Caco-2 (cell line): ENCODE measurements around the gene FBXO10. TPM values are rescaled to one million over a fixed set of nuclear protein-coding genes. Genes with fewer than 3 reads are reported as not detected.
A peak's percentile ranks its signal among the peaks of the same experiment; 100 is the strongest.
"Not testable (repeated sequence)": the region's sequence is repeated elsewhere in the genome, so short reads cannot be mapped to it uniquely, and the experiment has no call there.

Source experiments
- BruUV-seq: library from RNA; stranded (reverse); fragments of 400-500 nt; replicated peaks from 2 replicates; lab custom pipeline; 2021; lab: Mats Ljungman, UMichigan
- CTCF ChIA-PET: fragments of 300-600 bp; sonication (Branson Sonifier 250); formaldehyde crosslinking; loops from one replicate; lab custom pipeline; 2022; ENCODE audit warnings: antibody characterized with exemption; lab: Charles Lee
- POLR2A ChIA-PET: fragments of 300-600 bp; sonication (Branson Sonifier 250); formaldehyde crosslinking; loops from one replicate; lab custom pipeline; 2022; ENCODE audit warnings: antibody characterized with exemption; lab: Charles Lee
- DNase-seq, 2 experiments: peaks; one replicate each; pipeline versions ENCODE4 v3.0.0 to v3.0.0-alpha.2; 2020 to 2022
- H3K27me3 ChIP-seq: replicated peaks from 2 replicates; pipeline ENCODE4 v1.6.0; 2011; ENCODE audit warnings: low read length; ENCODE audit not compliant: control insufficient read depth, insufficient read depth
- H3K36me3 ChIP-seq: 2 replicates; pipeline ENCODE4 v1.5.1; 2011; ENCODE audit warnings: low read length; ENCODE audit not compliant: control insufficient read depth, insufficient read depth
- H3K4me1 ChIP-seq: fragments of 250-450 bp; sonication (Bioruptor Pico); 2 replicates; pipeline ENCODE4 v1.5.1; 2020; ENCODE audit warnings: mild to moderate bottlenecking
- H3K4me3 ChIP-seq: 2 replicates; pipeline ENCODE4 v1.5.1; 2011; ENCODE audit warnings: low read depth, mild to moderate bottlenecking, control low read depth, low read length
- H3K9me3 ChIP-seq: fragments of 250-450 bp; sonication (Bioruptor Pico); 2 replicates; pipeline ENCODE4 v1.5.1; 2020; ENCODE audit warnings: mild to moderate bottlenecking, moderate library complexity
- H3K27ac Mint-ChIP-seq: one replicate; pipeline ENCODE4 v1.8.0; 2022; ENCODE audit warnings: mixed read lengths; ENCODE audit not compliant: unreplicated experiment
- H3K27me3 Mint-ChIP-seq: one replicate; pipeline ENCODE4 v1.8.0; 2022; ENCODE audit warnings: mixed read lengths; ENCODE audit not compliant: insufficient read depth, unreplicated experiment
- H3K36me3 Mint-ChIP-seq: one replicate; pipeline ENCODE4 v1.8.0; 2022; ENCODE audit warnings: mild to moderate bottlenecking, mixed read lengths; ENCODE audit not compliant: insufficient read depth, unreplicated experiment
- H3K4me1 Mint-ChIP-seq: one replicate; pipeline ENCODE4 v1.8.0; 2022; ENCODE audit warnings: low read depth, mixed read lengths; ENCODE audit not compliant: unreplicated experiment
- H3K4me3 Mint-ChIP-seq: one replicate; pipeline ENCODE4 v1.8.0; 2022; ENCODE audit warnings: mild to moderate bottlenecking, moderate library complexity, mixed read lengths; ENCODE audit not compliant: unreplicated experiment
- H3K9me3 Mint-ChIP-seq: one replicate; pipeline ENCODE4 v1.8.0; 2022; ENCODE audit warnings: mixed read lengths; ENCODE audit not compliant: unreplicated experiment
- intact Hi-C: fragments of 100-400 bp; cut with micrococcal nuclease; formaldehyde crosslinking; loops from one replicate; pipeline ENCODE4 v1.10.0; 2022; ENCODE audit not compliant: unreplicated experiment
- total RNA-seq: library from RNA; stranded (reverse); gene quantifications from 2 replicates; pipeline ENCODE4 v1.2.3, GENCODE V29; 2022
- TF ChIP-seq, protein P1 (sequence below), 2 experiments: fragments of 200-600 bp in 1 of 2; IDR thresholded peaks; 1 replicate in 1 of 2; 2 replicates in 1 of 2; pipeline versions ENCODE4 v1.5.1 to v1.8.0; 2011 to 2022; ENCODE audit warnings: antibody characterized with exemption in 1 of 2, control low read depth in 1 of 2, inconsistent platforms in 1 of 2, low read depth in 1 of 2, low read length in 1 of 2, mild to moderate bottlenecking in 1 of 2, moderate library complexity in 1 of 2; ENCODE audit not compliant: insufficient read depth in 1 of 2, severe bottlenecking in 1 of 2, unreplicated experiment in 1 of 2

Gene FBXO10
- total RNA-seq, 1 experiment from 2014 or later = 6.9 TPM

DNA sequence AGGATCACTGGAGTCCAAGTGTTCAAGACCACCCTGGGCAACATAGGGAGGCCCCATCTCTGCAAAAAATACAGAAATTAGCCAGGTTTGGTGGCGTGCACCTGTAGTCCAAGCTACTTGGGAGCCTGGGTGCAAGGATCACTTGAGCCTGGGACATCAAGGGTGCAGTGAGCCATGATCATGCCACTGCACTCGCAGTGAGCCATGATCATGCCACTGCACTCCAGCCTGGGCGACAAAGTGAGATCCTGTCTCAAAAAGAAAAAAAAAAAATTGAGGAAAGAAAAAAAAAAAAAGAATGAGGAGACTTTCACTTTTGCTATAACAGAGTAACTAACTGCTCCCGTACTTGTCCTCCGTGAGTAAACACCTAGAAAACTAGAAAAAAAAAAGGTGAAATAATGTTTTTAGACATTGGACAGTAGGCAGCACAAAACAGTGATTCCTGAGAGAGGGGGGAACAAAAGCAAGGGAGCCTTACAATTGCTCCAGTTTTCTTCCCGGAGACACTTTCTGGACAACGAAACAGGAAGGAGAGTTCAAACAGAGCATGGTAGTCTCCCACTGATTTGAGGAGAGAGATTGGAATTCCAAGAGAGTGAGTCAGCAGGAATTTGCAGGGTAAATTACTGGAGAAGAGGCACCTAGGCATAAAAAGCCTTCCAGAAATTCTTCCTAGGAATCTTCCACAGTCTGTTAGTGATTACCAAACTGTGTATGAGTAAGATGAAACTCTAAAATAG is 104.1 kb downstream of the FBXO10 start:
- intact Hi-C loops = loop anchor here (2.0 kb wide), 1 partner anchor 57 kb away; no protein-coding TSS in a partner anchor
- Histone ChIP-seq H3K4me1 (peaks cover 11% of the 10 kb centered on the region), H3K36me3 (no peaks in the 10 kb centered on the region), H3K9me3 (peaks cover 18% of the 10 kb centered on the region), H3K4me3 (peak overlapping the region; percentile 29), H3K27me3 (no peaks in the 10 kb centered on the region)
- no peaks in the 10 kb centered on the region for H3K27me3 Mint-ChIP-seq
- no peaks in the 10 kb centered on the region for H3K9me3 Mint-ChIP-seq
- POLR2A ChIA-PET = interaction anchor here (1.4 kb wide), 1 partner anchor 13 kb away, joined by 4 read pairs; the partner anchor contains the start of gene POLR1E
- CTCF ChIA-PET = no interaction called here
- H3K4me3 Mint-ChIP-seq = peak overlapping the region; percentile 77
- DNase-seq = peak; percentile 71 to 80
- TF ChIP-seq, protein P1, sequence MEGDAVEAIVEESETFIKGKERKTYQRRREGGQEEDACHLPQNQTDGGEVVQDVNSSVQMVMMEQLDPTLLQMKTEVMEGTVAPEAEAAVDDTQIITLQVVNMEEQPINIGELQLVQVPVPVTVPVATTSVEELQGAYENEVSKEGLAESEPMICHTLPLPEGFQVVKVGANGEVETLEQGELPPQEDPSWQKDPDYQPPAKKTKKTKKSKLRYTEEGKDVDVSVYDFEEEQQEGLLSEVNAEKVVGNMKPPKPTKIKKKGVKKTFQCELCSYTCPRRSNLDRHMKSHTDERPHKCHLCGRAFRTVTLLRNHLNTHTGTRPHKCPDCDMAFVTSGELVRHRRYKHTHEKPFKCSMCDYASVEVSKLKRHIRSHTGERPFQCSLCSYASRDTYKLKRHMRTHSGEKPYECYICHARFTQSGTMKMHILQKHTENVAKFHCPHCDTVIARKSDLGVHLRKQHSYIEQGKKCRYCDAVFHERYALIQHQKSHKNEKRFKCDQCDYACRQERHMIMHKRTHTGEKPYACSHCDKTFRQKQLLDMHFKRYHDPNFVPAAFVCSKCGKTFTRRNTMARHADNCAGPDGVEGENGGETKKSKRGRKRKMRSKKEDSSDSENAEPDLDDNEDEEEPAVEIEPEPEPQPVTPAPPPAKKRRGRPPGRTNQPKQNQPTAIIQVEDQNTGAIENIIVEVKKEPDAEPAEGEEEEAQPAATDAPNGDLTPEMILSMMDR (IDR thresholded peaks at IDR 0.05; ENCODE audit: insufficient read depth in 1 of 2, low read depth in 1 of 2, low read length in 1 of 2, severe bottlenecking in 1 of 2, unreplicated experiment in 1 of 2) = no peak
- H3K4me1 Mint-ChIP-seq = peaks cover 17% of the 10 kb centered on the region
- TSS peak; percentile 88 for BruUV-seq
- H3K36me3 Mint-ChIP-seq = peaks cover 11% of the 10 kb centered on the region
- peak overlapping the region; percentile 93 for H3K27ac Mint-ChIP-seq

DNA sequence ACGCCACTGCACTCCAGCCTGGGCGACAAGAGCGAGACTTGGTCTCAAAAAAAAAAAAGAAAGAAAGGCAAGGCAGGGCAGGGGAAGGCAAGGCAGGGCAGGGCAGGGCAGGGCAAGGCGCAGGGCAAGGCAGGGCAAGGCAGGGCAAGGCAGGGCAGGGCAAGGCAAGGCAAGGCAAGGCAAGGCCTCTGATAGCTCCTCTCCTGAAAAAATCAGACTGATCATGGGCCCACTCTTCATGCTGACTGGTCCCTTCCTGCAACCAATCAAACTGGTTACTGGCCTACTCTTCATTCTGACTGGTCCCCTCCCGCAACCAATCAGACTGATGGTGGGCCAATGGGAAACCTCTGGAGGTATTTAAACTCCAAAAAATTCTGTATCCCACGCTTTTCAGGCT is 107.6 kb downstream of the FBXO10 start:
- Histone ChIP-seq H3K4me3 (no peak overlapping the region), H3K4me1 (peaks cover 16% of the 10 kb centered on the region), H3K27me3 (no peaks in the 10 kb centered on the region), H3K9me3 (peaks cover 2% of the 10 kb centered on the region; the same call in 1 of the 2 replicates), H3K36me3 (no peaks in the 10 kb centered on the region)
- H3K36me3 Mint-ChIP-seq = peaks cover 37% of the 10 kb centered on the region
- intact Hi-C loops = loop anchor here (5.0 kb wide), 2 partner anchors 434 to 579 kb away; partner anchors contain the start of gene SLC25A51
- peaks cover 24% of the 10 kb centered on the region for H3K4me1 Mint-ChIP-seq
- H3K27me3 Mint-ChIP-seq = no peaks in the 10 kb centered on the region
- TF ChIP-seq, protein P1 (IDR thresholded peaks at IDR 0.05; ENCODE audit: insufficient read depth in 1 of 2, low read depth in 1 of 2, low read length in 1 of 2, severe bottlenecking in 1 of 2, unreplicated experiment in 1 of 2) = no peak
- H3K27ac Mint-ChIP-seq = peak overlapping the region; percentile 96
- H3K9me3 Mint-ChIP-seq = no peaks in the 10 kb centered on the region
- BruUV-seq = no TSS peak
- CTCF ChIA-PET = no interaction called here
- POLR2A ChIA-PET = no interaction called here
- DNase-seq = no peak
- H3K4me3 Mint-ChIP-seq = peak overlapping the region; percentile 95

DNA sequence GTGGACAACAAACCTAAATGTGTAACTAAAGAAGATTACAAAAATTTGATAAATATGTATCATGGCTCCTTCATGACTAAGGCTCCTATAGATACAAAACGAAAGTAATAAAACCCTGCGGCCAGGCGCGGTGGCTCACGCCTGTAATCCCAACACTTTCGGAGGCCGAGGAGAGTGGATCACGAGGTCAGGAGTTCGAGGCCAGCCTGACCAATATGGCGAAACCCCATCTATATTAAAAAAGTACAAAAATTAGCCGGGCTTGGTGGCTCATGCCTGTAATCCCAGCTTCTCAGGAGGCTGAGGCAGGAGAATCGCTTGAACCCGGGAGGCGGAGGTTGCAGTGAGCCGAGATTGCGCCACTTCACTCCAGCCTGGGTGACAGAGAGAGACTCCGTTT is 108.7 kb downstream of the FBXO10 start:
- Histone ChIP-seq H3K4me1 (peaks cover 22% of the 10 kb centered on the region), H3K4me3 (peak overlapping the region; percentile 49)
- H3K27me3 Mint-ChIP-seq, H3K27me3 ChIP-seq, BruUV-seq, CTCF ChIA-PET, H3K9me3 Mint-ChIP-seq, POLR2A ChIA-PET, H3K9me3 ChIP-seq, H3K36me3 ChIP-seq: not testable (repeated sequence)
- intact Hi-C loops = loop anchor here (5.0 kb wide), 2 partner anchors 435 to 580 kb away; partner anchors contain the start of gene SLC25A51
- Mint-ChIP-seq H3K36me3 (peaks cover 34% of the 10 kb centered on the region), H3K4me1 (peaks cover 33% of the 10 kb centered on the region), H3K4me3 (peak overlapping the region; percentile 95), H3K27ac (peak overlapping the region; percentile 96)
- DNase-seq = peak; percentile 37 to 59
